Activated CD4-positive, alpha-beta T cell treated with anti-CD3 and anti-CD28 coated beads, Interleukin-2, amount 50 U/mL, for 48 hours (primary cell): ENCODE measurements around the gene OR1M1.

Experiments
- DNase-seq, 2 experiments: peaks; one replicate each; pipeline ENCODE4 v3.0.0-alpha.2; 2020

OR1M1 gene

GRCh38 chr19:9075064-9075949, 11.6 kb upstream of the OR1M1 start:
- DNase-seq: no peak

- no peak for DNase-seq
Measured at GRCh38 chr19:9076901-9077300, 10.0 kb upstream of the OR1M1 start.

GRCh38 chr19:9078651-9079050, 8.2 kb upstream of the OR1M1 start:
- DNase-seq: no peak

GRCh38 chr19:9107375-9107774, 20.5 kb downstream of the OR1M1 start, which contains the start of gene OR7G2:
TSS of gene OR7G2 (minus strand) at chr19:9107475. CDS start at chr19:9103243, 4,232 bp downstream.
- DNase-seq: no peak

GRCh38 chr19:9109959-9110358, 23.1 kb downstream of the OR1M1 start:
- DNase-seq: no peak

- DNase-seq: no peak
Measured at GRCh38 chr19:9115307-9115813, 28.5 kb downstream of the OR1M1 start, which contains the start of gene OR7G1. TSS of gene OR7G1 (minus strand) at chr19:9115763. CDS start at chr19:9115763, 0 bp downstream.

- no peak for DNase-seq
Measured at GRCh38 chr19:9116547-9116946, 29.7 kb downstream of the OR1M1 start.

- no peak for DNase-seq
Measured at GRCh38 chr19:9126900-9127405, 40.1 kb downstream of the OR1M1 start, which contains the start of gene OR7G3. TSS of gene OR7G3 (minus strand) at chr19:9126950. CDS start at chr19:9126950, 0 bp downstream.

- no peak for DNase-seq
Measured at GRCh38 chr19:9128171-9128570, 41.3 kb downstream of the OR1M1 start.

GRCh38 chr19:9130965-9131364, 44.1 kb downstream of the OR1M1 start:
- DNase-seq: no peak

- no peak for DNase-seq
Measured at GRCh38 chr19:9132422-9132821, 45.6 kb downstream of the OR1M1 start.

GRCh38 chr19:9139609-9140158, 52.8 kb downstream of the OR1M1 start:
- DNase-seq: no peak

- peak; percentile 85 to 90 for DNase-seq
Measured at GRCh38 chr19:9140159-9140874, 53.5 kb downstream of the OR1M1 start, which contains the start of gene ZNF317. TSS of gene ZNF317 (plus strand) at chr19:9140397. CDS start at chr19:9156017, 15,620 bp downstream.

- DNase-seq: no peak
Measured at GRCh38 chr19:9144920-9145319, 58.1 kb downstream of the OR1M1 start.
